Vagina (tissue), 2 donors: ENCODE results near the gene CAMK2B.

Experiments
- POLR2A ChIP-seq, 2 donors: fragments of 450-650 bp; IDR thresholded peaks; one replicate each; pipeline ENCODE4 v1.6.1; 2017; ENCODE audit warnings: antibody characterized with exemption in 2 of 2, mild to moderate bottlenecking in 2 of 2, moderate library complexity in 2 of 2
- TF ChIP-seq, protein P1 (sequence below), 3 experiments: fragments of 450-650 bp in 2 of 3; fragments of 200-600 bp in 1 of 3; sonication (generic) in 1 of 3; IDR thresholded peaks; one replicate each; pipeline ENCODE4 v1.5.1; 2017 to 2019; ENCODE audit warnings: antibody characterized with exemption in 3 of 3, mild to moderate bottlenecking in 2 of 3, moderate library complexity in 2 of 3

- no peak for TF ChIP-seq POLR2A (IDR thresholded peaks at IDR 0.05)
- TF ChIP-seq, protein P1, sequence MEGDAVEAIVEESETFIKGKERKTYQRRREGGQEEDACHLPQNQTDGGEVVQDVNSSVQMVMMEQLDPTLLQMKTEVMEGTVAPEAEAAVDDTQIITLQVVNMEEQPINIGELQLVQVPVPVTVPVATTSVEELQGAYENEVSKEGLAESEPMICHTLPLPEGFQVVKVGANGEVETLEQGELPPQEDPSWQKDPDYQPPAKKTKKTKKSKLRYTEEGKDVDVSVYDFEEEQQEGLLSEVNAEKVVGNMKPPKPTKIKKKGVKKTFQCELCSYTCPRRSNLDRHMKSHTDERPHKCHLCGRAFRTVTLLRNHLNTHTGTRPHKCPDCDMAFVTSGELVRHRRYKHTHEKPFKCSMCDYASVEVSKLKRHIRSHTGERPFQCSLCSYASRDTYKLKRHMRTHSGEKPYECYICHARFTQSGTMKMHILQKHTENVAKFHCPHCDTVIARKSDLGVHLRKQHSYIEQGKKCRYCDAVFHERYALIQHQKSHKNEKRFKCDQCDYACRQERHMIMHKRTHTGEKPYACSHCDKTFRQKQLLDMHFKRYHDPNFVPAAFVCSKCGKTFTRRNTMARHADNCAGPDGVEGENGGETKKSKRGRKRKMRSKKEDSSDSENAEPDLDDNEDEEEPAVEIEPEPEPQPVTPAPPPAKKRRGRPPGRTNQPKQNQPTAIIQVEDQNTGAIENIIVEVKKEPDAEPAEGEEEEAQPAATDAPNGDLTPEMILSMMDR (IDR thresholded peaks at IDR 0.05), result no peak
These were observed 7.1 kb downstream of the CAMK2B start for GRCh38 chr7:44318332-44318731.
